ENCODE measurements around the gene MYO9B.
A peak's percentile ranks its signal among the peaks of the same experiment; 100 is the strongest.

Gene MYO9B

DNA sequence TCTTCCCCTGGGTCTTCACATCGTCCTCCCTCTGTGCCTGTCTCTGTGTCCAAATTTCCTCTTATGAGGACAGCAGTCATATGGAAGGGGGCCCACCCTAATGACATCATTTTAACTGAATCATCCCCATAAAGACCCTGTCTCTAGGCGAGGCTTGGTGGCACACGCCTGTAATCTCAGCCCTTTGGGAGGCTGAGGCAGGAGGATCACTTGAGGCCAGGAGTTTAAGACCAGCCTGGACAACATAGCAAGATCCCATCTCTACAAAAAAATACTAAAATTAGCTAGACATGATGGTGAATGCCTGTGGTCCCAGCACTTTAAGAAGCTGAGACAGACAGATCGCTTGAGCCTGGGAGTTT is 4.8 kb downstream of the MYO9B start:
- Histone ChIP-seq H3K79me2 (ENCODE audit: low read length) (peaks cover 94% of the 10 kb centered on the region), H3K4me1 (ENCODE audit: low read length) (peaks cover 54% of the 10 kb centered on the region), H2AFZ (ENCODE audit: low read depth, low read length) (no peak overlapping the region), H4K20me1 (ENCODE audit: insufficient read depth, low read length) (peaks cover 80% of the 10 kb centered on the region), H3K9ac (ENCODE audit: low read length) (peak overlapping the region; percentile 41; the same call in 1 of the 2 replicates), H3K4me3 (ENCODE audit: low read length) (peak overlapping the region; percentile 75), H3K36me3 (replicated peaks; ENCODE audit: low read depth, low read length) (peaks cover 20% of the 10 kb centered on the region), H3K9me3 (ENCODE audit: insufficient read depth, low read length) (no peaks in the 10 kb centered on the region), H3K27me3 (ENCODE audit: low read depth, low read length) (no peaks in the 10 kb centered on the region), H3K27ac (ENCODE audit: low read length) (peak overlapping the region; percentile 94), H3K4me2 (ENCODE audit: low read length) (peak overlapping the region; percentile 90)
- TF ChIP-seq, protein P1, sequence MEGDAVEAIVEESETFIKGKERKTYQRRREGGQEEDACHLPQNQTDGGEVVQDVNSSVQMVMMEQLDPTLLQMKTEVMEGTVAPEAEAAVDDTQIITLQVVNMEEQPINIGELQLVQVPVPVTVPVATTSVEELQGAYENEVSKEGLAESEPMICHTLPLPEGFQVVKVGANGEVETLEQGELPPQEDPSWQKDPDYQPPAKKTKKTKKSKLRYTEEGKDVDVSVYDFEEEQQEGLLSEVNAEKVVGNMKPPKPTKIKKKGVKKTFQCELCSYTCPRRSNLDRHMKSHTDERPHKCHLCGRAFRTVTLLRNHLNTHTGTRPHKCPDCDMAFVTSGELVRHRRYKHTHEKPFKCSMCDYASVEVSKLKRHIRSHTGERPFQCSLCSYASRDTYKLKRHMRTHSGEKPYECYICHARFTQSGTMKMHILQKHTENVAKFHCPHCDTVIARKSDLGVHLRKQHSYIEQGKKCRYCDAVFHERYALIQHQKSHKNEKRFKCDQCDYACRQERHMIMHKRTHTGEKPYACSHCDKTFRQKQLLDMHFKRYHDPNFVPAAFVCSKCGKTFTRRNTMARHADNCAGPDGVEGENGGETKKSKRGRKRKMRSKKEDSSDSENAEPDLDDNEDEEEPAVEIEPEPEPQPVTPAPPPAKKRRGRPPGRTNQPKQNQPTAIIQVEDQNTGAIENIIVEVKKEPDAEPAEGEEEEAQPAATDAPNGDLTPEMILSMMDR (IDR thresholded peaks at IDR 0.05; ENCODE audit: low read depth, low read length), result no peak
- no peak for TF ChIP-seq EZH2phosphoT487 (IDR thresholded peaks at IDR 0.05; ENCODE audit: low read depth)

DNA sequence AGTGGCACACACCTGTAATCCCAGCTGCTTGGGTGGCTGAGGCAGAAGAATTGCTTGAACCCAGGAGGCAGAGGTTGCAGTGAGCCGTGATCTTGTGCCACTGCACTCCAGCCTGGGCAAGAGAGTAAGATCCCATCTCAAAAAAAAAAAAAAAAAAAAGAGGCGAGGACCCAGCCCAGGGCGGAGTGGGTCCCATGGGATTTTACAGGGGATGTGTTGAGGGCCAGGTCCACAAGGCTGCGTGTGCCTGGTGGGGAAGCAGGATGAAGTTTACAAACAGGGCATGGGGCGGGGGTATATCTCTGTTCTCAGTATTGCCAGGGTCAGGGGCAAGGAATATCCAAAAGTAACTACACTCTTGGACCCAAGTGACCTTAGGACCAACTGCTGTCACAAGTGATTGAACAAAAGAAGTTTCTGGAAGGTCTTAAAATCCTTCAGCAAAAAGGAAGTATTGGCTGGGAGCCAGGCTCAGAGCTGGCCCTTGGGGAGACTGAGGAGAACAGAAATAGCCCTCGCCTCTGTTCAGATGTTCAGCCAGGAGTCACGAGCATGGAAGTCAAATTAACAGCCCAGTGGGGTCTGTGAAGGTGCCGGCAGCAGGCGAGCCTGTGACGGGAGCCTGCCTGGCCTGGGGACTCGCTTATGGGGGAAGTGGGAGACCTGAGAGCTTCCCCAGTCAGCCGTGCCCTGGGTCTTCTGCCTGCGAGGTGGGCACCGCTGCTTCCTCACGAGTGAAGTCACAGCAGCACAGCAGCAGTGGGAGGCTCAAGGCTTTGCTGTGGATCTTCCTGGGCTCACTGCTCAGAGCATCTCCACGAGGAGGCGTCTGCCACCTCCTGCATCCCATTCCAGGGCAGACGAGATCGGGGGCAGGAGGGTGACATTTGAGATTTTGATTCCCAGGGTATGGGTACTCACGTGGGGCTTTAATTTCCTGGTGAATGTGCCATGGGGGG is 6.4 kb downstream of the MYO9B start:
- Histone ChIP-seq H4K20me1 (ENCODE audit: insufficient read depth, low read length) (peaks cover 88% of the 10 kb centered on the region), H3K4me3 (ENCODE audit: low read length) (no peak overlapping the region), H3K9ac (ENCODE audit: low read length) (0 out of 2 replicates have a peak overlapping the region, but pooled peaks have one; percentile 11), H3K4me1 (ENCODE audit: low read length) (peaks cover 51% of the 10 kb centered on the region), H3K4me2 (ENCODE audit: low read length) (peak overlapping the region; percentile 55), H3K79me2 (ENCODE audit: low read length) (peaks cover 96% of the 10 kb centered on the region), H3K9me3 (ENCODE audit: insufficient read depth, low read length) (no peaks in the 10 kb centered on the region), H3K36me3 (replicated peaks; ENCODE audit: low read depth, low read length) (peaks cover 28% of the 10 kb centered on the region), H2AFZ (ENCODE audit: low read depth, low read length) (no peak overlapping the region), H3K27ac (ENCODE audit: low read length) (no peak overlapping the region), H3K27me3 (ENCODE audit: low read depth, low read length) (no peaks in the 10 kb centered on the region)
- TF ChIP-seq, protein P1 (IDR thresholded peaks at IDR 0.05; ENCODE audit: low read depth, low read length), result no peak
- TF ChIP-seq EZH2phosphoT487 (IDR thresholded peaks at IDR 0.05; ENCODE audit: low read depth), result no peak

GRCh38 chr19:17086120-17086519 is 10.5 kb downstream of the MYO9B start:
- H3K79me2 ChIP-seq (ENCODE audit: low read length), result peaks cover 100% of the 10 kb centered on the region
- H3K4me1 ChIP-seq (ENCODE audit: low read length), result peaks cover 38% of the 10 kb centered on the region
- no peak overlapping the region for H3K27ac ChIP-seq (ENCODE audit: low read length)
- no peak overlapping the region for H3K4me2 ChIP-seq (ENCODE audit: low read length)
- no peak overlapping the region for H3K9ac ChIP-seq (ENCODE audit: low read length)
- H4K20me1 ChIP-seq (ENCODE audit: insufficient read depth, low read length), result peaks cover 63% of the 10 kb centered on the region
- TF ChIP-seq, protein P1 (IDR thresholded peaks at IDR 0.05; ENCODE audit: low read depth, low read length), result no peak
- no peak for TF ChIP-seq EZH2phosphoT487 (IDR thresholded peaks at IDR 0.05; ENCODE audit: low read depth)
- no peaks in the 10 kb centered on the region for H3K27me3 ChIP-seq (ENCODE audit: low read depth, low read length)
- H3K9me3 ChIP-seq (ENCODE audit: insufficient read depth, low read length), result 0 out of 2 replicates have a peak, but pooled peaks cover 2% of the 10 kb centered on the region
- peaks cover 45% of the 10 kb centered on the region for H3K36me3 ChIP-seq (replicated peaks; ENCODE audit: low read depth, low read length)
- H3K4me3 ChIP-seq (ENCODE audit: low read length), result no peak overlapping the region
- H2AFZ ChIP-seq (ENCODE audit: low read depth, low read length), result no peak overlapping the region

GRCh38 chr19:17086834-17087233 is 11.3 kb downstream of the MYO9B start:
- H4K20me1 ChIP-seq (ENCODE audit: insufficient read depth, low read length), result peaks cover 56% of the 10 kb centered on the region
- no peak overlapping the region for H3K4me2 ChIP-seq (ENCODE audit: low read length)
- peaks cover 44% of the 10 kb centered on the region for H3K36me3 ChIP-seq (replicated peaks; ENCODE audit: low read depth, low read length)
- H3K4me3 ChIP-seq (ENCODE audit: low read length), result no peak overlapping the region
- H2AFZ ChIP-seq (ENCODE audit: low read depth, low read length), result no peak overlapping the region
- peaks cover 38% of the 10 kb centered on the region for H3K4me1 ChIP-seq (ENCODE audit: low read length)
- H3K9ac ChIP-seq (ENCODE audit: low read length), result no peak overlapping the region
- no peak for TF ChIP-seq EZH2phosphoT487 (IDR thresholded peaks at IDR 0.05; ENCODE audit: low read depth)
- TF ChIP-seq, protein P1 (IDR thresholded peaks at IDR 0.05; ENCODE audit: low read depth, low read length), result no peak
- 0 out of 2 replicates have a peak, but pooled peaks cover 2% of the 10 kb centered on the region for H3K9me3 ChIP-seq (ENCODE audit: insufficient read depth, low read length)
- H3K27ac ChIP-seq (ENCODE audit: low read length), result no peak overlapping the region
- peaks cover 100% of the 10 kb centered on the region for H3K79me2 ChIP-seq (ENCODE audit: low read length)
- H3K27me3 ChIP-seq (ENCODE audit: low read depth, low read length), result no peaks in the 10 kb centered on the region

Data from OCI-LY3 (cell line).